ENCODE data around the gene KAZALD1. TPM values are rescaled to one million over a fixed set of nuclear protein-coding genes. Genes with fewer than 3 reads are reported as not detected.

The KAZALD1 gene
- total RNA-seq, 1 experiment from 2014 or later = 16.0 TPM

- Histone ChIP-seq H3K9ac (ENCODE audit: low read length) (peak overlapping the region; percentile 79), H3K79me2 (ENCODE audit: insufficient read depth, low read length) (no peaks in the 10 kb centered on the region), H3K4me2 (ENCODE audit: low read length) (peak overlapping the region; percentile 96), H3K9me2 (ENCODE audit: insufficient read depth) (no peaks in the 10 kb centered on the region), H4K20me1 (ENCODE audit: insufficient read depth) (no peaks in the 10 kb centered on the region), H3K4me3 (replicated peaks in 1 of 2; ENCODE audit: low read depth in 1 of 2, low read length in 2 of 2) (peak overlapping the region; percentile 66 to 71), H3K27me3 (ENCODE audit: insufficient read depth, low read length) (no peaks in the 10 kb centered on the region), H3K27ac (ENCODE audit: low read depth, low read length) (peak overlapping the region; percentile 93), H3K36me3 (ENCODE audit: control insufficient read depth in 1 of 2, insufficient read depth in 2 of 2, low read length in 2 of 2) (no peaks in the 10 kb centered on the region), H3K9me3 (ENCODE audit: control insufficient read depth in 1 of 2, insufficient read depth in 1 of 2, low read depth in 1 of 2, low read length in 2 of 2) (no peaks in the 10 kb centered on the region), H2AFZ (ENCODE audit: low read depth, low read length, poor library complexity, severe bottlenecking) (peak overlapping the region; percentile 33), H3K4me1 (ENCODE audit: control insufficient read depth in 1 of 2, insufficient read depth in 2 of 2, low read length in 2 of 2) (peaks cover 37 to 79% of the 10 kb centered on the region in 2 experiments)
- intact Hi-C loops (cut with micrococcal nuclease) = loop anchor here (1.0 to 10.0 kb wide), 3 partner anchors 7 to 507 kb away; no protein-coding TSS in a partner anchor
- CTCF ChIA-PET = interaction anchor here (0.6 to 8.3 kb wide), 11 partner anchors 9 to 146 kb away, joined by 3 to 91 read pairs (median 12); partner anchors contain the start of genes PDZD7 and SFXN3
- DNase-seq (ENCODE audit: low read depth, low spot score) = peak; percentile 91
- TF ChIP-seq YY1 (IDR thresholded peaks at IDR 0.05; ENCODE audit: extremely low read depth, insufficient replicate concordance, low read depth, low read length) = peak; percentile 34
- TF ChIP-seq REST (IDR thresholded peaks at IDR 0.05; ENCODE audit: low read depth) = no peak
- TF ChIP-seq CBX3 (IDR thresholded peaks at IDR 0.05; ENCODE audit: low read depth) = no peak
- TF ChIP-seq, protein P1, sequence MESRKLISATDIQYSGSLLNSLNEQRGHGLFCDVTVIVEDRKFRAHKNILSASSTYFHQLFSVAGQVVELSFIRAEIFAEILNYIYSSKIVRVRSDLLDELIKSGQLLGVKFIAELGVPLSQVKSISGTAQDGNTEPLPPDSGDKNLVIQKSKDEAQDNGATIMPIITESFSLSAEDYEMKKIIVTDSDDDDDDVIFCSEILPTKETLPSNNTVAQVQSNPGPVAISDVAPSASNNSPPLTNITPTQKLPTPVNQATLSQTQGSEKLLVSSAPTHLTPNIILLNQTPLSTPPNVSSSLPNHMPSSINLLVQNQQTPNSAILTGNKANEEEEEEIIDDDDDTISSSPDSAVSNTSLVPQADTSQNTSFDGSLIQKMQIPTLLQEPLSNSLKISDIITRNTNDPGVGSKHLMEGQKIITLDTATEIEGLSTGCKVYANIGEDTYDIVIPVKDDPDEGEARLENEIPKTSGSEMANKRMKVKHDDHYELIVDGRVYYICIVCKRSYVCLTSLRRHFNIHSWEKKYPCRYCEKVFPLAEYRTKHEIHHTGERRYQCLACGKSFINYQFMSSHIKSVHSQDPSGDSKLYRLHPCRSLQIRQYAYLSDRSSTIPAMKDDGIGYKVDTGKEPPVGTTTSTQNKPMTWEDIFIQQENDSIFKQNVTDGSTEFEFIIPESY (IDR thresholded peaks at IDR 0.05; ENCODE audit: extremely low read depth, insufficient replicate concordance, low read length) = peak; percentile 73
- TF ChIP-seq ZFX (IDR thresholded peaks at IDR 0.05) = no peak; the same call in 1 of the 2 replicates
- peak; percentile 64; the same call in 1 of the 2 replicates for TF ChIP-seq POLR2AphosphoS5 (IDR thresholded peaks at IDR 0.05; ENCODE audit: low read depth, low read length)
- peak in 2 of 3 experiments; percentile 89 to 94; a peak in 4 of 6 replicates for TF ChIP-seq CTCF (IDR thresholded peaks at IDR 0.05 in 2 of 3, conservative IDR thresholded peaks at IDR 0.05 in 1 of 3; ENCODE audit: borderline replicate concordance in 1 of 3, insufficient read depth in 1 of 3, low read depth in 2 of 3, low read length in 2 of 3)
- ATAC-seq = peak; percentile 39
- no TSS peak for BruUV-seq (replicated peaks)
- POLR2A ChIA-PET = interaction anchor here (1.1 to 1.4 kb wide), 4 partner anchors 9 to 74 kb away, joined by 3 to 9 read pairs (median 3); no protein-coding TSS in a partner anchor
- RAD21 ChIA-PET (ENCODE audit: low non-redundant PET in 1 of 2, low total read pairs in 2 of 2, uncharacterized antibody in 2 of 2, unreplicated experiment in 2 of 2) = interaction anchor here (0.6 to 2.1 kb wide), 9 partner anchors 16 to 75 kb away, joined by 3 to 8 read pairs (median 6); no protein-coding TSS in a partner anchor
Observed at GRCh38 chr10:101067356-101068083, 5.7 kb downstream of the KAZALD1 start.

All from HCT116 (cell line).